KMS-11 (cell line): ENCODE results near the gene PAX8.

Experiments
- H2AFZ ChIP-seq: fragments of 200-600 bp; sonication (generic); 2 replicates; pipeline ENCODE4 v1.6.1; 2016; ENCODE audit warnings: antibody characterized with exemption, mixed run types, low read depth
- H3K27ac ChIP-seq: fragments of 200-600 bp; sonication (generic); 2 replicates; pipeline ENCODE4 v1.6.1; 2016; ENCODE audit warnings: mild to moderate bottlenecking, mixed run types
- H3K27me3 ChIP-seq: fragments of 200-600 bp; sonication (generic); 2 replicates; pipeline ENCODE4 v1.6.1; 2017; ENCODE audit warnings: mild to moderate bottlenecking, low read depth, mixed run types, moderate library complexity; ENCODE audit not compliant: insufficient read depth
- H3K36me3 ChIP-seq: fragments of 200-600 bp; sonication (generic); 2 replicates; pipeline ENCODE4 v1.6.1; 2017; ENCODE audit warnings: mild to moderate bottlenecking, mixed run types; ENCODE audit not compliant: insufficient read depth
- H3K4me1 ChIP-seq: fragments of 200-600 bp; sonication (generic); 2 replicates; pipeline ENCODE4 v1.6.1; 2016; ENCODE audit warnings: mild to moderate bottlenecking, low read depth, mixed run types; ENCODE audit not compliant: poor library complexity, severe bottlenecking
- H3K4me2 ChIP-seq: fragments of 200-600 bp; sonication (generic); 2 replicates; pipeline ENCODE4 v1.7.0; 2016; ENCODE audit warnings: mild to moderate bottlenecking, mixed run types
- H3K4me3 ChIP-seq: fragments of 200-600 bp; sonication (generic); IDR thresholded peaks from 2 replicates; pipeline ENCODE4 v1.6.1; 2017; ENCODE audit warnings: low read depth, low read length, mixed read lengths; ENCODE audit not compliant: insufficient read depth
- H3K79me2 ChIP-seq: fragments of 200-600 bp; sonication (generic); 2 replicates; pipeline ENCODE4 v1.6.1; 2016; ENCODE audit warnings: low read depth, mixed run types; ENCODE audit not compliant: insufficient read depth
- H3K9ac ChIP-seq: fragments of 200-600 bp; sonication (generic); 2 replicates; pipeline ENCODE4 v1.6.1; 2016; ENCODE audit warnings: mild to moderate bottlenecking, mixed run types
- H4K20me1 ChIP-seq: fragments of 200-600 bp; sonication (generic); 2 replicates; pipeline ENCODE4 v1.6.1; 2016; ENCODE audit warnings: mild to moderate bottlenecking, mixed run types; ENCODE audit not compliant: insufficient read depth
- TF ChIP-seq, protein P1 (sequence below): fragments of 200-600 bp; sonication (generic); conservative IDR thresholded peaks from 2 replicates; pipeline ENCODE4 v1.6.1; 2017; ENCODE audit warnings: low read depth, mild to moderate bottlenecking, antibody characterized with exemption, low read length, moderate library complexity, mixed read lengths

PAX8 gene

DNA sequence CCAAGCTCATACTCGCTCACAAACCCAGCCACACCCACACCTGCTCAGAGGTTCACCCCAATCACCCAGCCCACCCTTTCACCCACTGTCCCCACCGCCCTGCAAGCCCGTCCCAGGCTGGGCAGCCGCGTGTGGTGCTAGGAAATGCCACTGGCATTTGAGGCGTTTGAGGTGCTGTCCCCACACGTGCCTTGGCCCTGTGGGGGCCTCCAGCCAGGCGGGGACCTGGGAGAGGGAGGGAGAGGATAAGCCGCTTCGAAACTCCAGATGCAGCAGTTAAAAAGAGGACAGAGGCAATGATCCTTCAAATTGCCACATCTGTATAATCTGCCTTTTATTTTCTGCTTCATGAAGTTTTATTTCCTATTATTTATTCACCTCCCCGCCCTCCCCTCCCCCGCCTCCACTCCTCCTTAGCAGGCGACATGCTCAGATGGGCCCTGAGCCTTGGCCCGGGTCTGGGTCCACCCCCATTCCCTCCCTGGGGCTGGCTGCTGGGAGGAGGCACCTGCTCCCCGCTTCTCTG, 69.0 kb downstream of the PAX8 start:
- Histone ChIP-seq H3K9ac (no peak overlapping the region), H2AFZ (no peak overlapping the region), H3K79me2 (no peaks in the 10 kb centered on the region), H3K4me2 (no peak overlapping the region), H3K4me3 (no peak overlapping the region), H3K27me3 (no peaks in the 10 kb centered on the region), H4K20me1 (no peaks in the 10 kb centered on the region), H3K36me3 (no peaks in the 10 kb centered on the region), H3K4me1 (no peaks in the 10 kb centered on the region), H3K27ac (no peak overlapping the region)
- TF ChIP-seq, protein P1, sequence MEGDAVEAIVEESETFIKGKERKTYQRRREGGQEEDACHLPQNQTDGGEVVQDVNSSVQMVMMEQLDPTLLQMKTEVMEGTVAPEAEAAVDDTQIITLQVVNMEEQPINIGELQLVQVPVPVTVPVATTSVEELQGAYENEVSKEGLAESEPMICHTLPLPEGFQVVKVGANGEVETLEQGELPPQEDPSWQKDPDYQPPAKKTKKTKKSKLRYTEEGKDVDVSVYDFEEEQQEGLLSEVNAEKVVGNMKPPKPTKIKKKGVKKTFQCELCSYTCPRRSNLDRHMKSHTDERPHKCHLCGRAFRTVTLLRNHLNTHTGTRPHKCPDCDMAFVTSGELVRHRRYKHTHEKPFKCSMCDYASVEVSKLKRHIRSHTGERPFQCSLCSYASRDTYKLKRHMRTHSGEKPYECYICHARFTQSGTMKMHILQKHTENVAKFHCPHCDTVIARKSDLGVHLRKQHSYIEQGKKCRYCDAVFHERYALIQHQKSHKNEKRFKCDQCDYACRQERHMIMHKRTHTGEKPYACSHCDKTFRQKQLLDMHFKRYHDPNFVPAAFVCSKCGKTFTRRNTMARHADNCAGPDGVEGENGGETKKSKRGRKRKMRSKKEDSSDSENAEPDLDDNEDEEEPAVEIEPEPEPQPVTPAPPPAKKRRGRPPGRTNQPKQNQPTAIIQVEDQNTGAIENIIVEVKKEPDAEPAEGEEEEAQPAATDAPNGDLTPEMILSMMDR = no peak

DNA sequence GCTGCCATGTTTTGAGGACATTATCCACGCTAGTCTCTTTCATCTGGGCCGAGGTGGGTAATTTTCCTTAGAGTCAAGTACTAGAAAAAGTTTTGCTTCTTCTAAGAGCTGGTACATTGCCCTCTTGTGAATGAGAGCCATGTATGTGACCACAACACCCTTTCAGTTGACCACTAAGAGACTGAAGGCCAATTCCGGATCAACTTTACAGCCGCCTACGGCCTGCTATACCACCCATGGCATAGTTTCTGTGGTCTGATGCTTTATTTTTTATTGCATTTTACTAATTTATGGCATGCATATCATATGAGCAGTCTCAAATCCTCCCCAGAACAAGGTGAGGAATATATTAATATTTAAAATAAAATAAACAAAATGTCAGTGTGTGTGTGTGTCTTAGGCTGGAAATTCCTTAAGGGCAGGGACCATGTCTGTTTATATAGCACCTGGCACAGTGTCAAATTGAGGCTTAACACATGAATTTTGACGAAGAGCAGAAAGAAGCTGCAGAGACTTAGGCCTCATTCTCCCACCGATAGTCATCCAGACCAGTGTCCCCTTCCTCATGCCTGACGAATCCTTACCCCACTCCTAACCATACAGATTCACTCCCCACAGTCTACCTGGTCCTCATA, 69.6 kb downstream of the PAX8 start:
- H3K4me2 ChIP-seq = no peak overlapping the region
- H3K9ac ChIP-seq = no peak overlapping the region
- TF ChIP-seq, protein P1 = no peak
- H3K27me3 ChIP-seq = no peaks in the 10 kb centered on the region
- no peak overlapping the region for H3K4me3 ChIP-seq
- no peaks in the 10 kb centered on the region for H3K79me2 ChIP-seq
- H3K36me3 ChIP-seq = no peaks in the 10 kb centered on the region
- no peak overlapping the region for H2AFZ ChIP-seq
- H4K20me1 ChIP-seq = no peaks in the 10 kb centered on the region
- H3K27ac ChIP-seq = no peak overlapping the region
- no peaks in the 10 kb centered on the region for H3K4me1 ChIP-seq

DNA sequence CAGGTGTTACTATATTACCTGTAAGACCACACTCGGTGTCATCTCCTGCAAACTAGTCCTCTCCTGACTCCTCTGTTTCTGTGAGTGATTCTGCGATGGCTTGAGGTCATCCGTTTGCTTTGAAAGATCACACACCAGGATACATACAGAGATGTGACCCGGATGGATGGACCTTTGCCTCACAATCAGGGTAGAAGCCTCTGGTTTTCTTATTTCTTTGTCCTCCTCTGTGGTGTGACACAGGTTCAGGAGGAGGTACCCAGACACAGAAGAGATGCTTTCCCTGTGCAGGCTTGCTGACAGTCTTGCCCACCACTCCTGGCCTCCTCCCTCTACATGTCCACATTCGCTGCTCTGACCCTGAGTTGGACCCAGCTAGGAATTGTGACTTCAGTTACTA, 70.3 kb downstream of the PAX8 start:
- H3K79me2 ChIP-seq = no peaks in the 10 kb centered on the region
- H3K4me1 ChIP-seq = no peaks in the 10 kb centered on the region
- no peaks in the 10 kb centered on the region for H3K36me3 ChIP-seq
- no peaks in the 10 kb centered on the region for H4K20me1 ChIP-seq
- H3K4me2 ChIP-seq = no peak overlapping the region
- H3K27ac ChIP-seq = no peak overlapping the region
- H3K9ac ChIP-seq = no peak overlapping the region
- H3K4me3 ChIP-seq = no peak overlapping the region
- H2AFZ ChIP-seq = no peak overlapping the region
- H3K27me3 ChIP-seq = no peaks in the 10 kb centered on the region
- TF ChIP-seq, protein P1 = no peak

DNA sequence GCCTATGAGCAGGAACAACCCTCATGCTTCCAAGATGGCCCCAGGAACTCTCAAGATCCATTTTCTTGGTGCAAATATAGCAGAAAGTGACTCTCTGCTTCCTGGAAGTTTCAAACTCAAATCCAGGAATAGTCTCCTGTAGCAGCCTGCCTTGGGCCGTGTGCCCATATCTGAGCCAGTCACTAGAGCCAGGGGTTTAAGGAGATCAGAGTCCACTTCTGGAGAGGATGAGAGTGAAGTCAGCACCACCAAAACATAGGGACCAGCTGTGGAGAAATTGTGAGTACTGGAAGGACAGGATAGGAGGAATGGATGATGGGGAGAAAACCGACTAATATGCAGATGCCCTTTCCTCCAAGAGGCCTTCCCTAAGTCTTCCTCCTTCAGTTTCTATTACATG, 71.7 kb downstream of the PAX8 start:
- no peaks in the 10 kb centered on the region for H3K27me3 ChIP-seq
- no peak overlapping the region for H3K27ac ChIP-seq
- no peak overlapping the region for H3K4me3 ChIP-seq
- no peak overlapping the region for H3K9ac ChIP-seq
- H4K20me1 ChIP-seq = no peaks in the 10 kb centered on the region
- no peak overlapping the region for H2AFZ ChIP-seq
- no peaks in the 10 kb centered on the region for H3K36me3 ChIP-seq
- TF ChIP-seq, protein P1 = no peak
- H3K4me1 ChIP-seq = no peaks in the 10 kb centered on the region
- no peak overlapping the region for H3K4me2 ChIP-seq
- H3K79me2 ChIP-seq = no peaks in the 10 kb centered on the region
